ENCODE data around the gene ZNF292. TPM values are rescaled to one million over a fixed set of nuclear protein-coding genes. Genes with fewer than 3 reads are reported as not detected.

The ZNF292 gene
- total and polyA plus RNA-seq, 2 donors (not counting 3 experiments of a cell fraction or from before 2014, with no cell fraction given), result 3.5 to 24.9 TPM

DNA sequence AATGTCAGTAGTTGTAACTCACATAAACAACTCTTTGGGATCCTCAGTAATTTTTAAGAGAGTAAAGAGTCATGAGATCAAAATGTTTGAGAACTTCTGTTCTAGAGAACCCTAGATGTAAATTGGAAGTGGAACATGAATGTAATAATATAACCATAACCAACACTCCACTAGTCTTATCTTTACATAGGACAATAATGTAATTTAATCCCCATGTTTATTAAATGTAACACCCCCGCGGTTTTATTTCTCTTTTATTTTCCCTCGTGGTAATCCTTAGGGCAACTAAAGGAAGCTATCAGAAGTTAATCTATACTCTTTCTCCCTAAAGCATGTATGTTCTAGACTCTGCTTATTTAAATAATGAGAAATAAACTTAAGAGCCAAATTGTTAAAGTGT is 54.4 kb downstream of the ZNF292 start:
- Histone ChIP-seq H3K27ac (ENCODE audit: insufficient read depth, low read depth, low read length) (no peak overlapping the region), H3K4me1 (ENCODE audit: control insufficient read depth, extremely low read depth, insufficient read depth, low read length) (no peaks in the 10 kb centered on the region), H3K9me3 (replicated peaks; ENCODE audit: control insufficient read depth, insufficient read depth, low read length) (no peaks in the 10 kb centered on the region), H3K27me3 (ENCODE audit: control insufficient read depth in 2 of 2, insufficient read depth in 2 of 2, low read length in 2 of 2) (no peaks in the 10 kb centered on the region), H3K4me3 (replicated peaks in 1 of 3; ENCODE audit: insufficient read depth in 1 of 3, low read depth in 1 of 3, low read length in 3 of 3) (no peak overlapping the region), H3K9me1 (replicated peaks; ENCODE audit: control insufficient read depth, extremely low read depth, insufficient read depth, low read length) (no peaks in the 10 kb centered on the region), H3K36me3 (ENCODE audit: control insufficient read depth in 2 of 2, extremely low read depth in 1 of 2, insufficient read depth in 2 of 2, low read length in 2 of 2) (no peaks in the 10 kb centered on the region), H3K9ac (replicated peaks; ENCODE audit: extremely low read depth, insufficient read depth, low read length) (no peak overlapping the region), H3K79me2 (ENCODE audit: control insufficient read depth, insufficient read depth, low read length) (peaks cover 60% of the 10 kb centered on the region), H4K20me1 (replicated peaks; ENCODE audit: control insufficient read depth, extremely low read depth, insufficient read depth, low read length) (peaks cover 16% of the 10 kb centered on the region), H2AFZ (ENCODE audit: low read depth, low read length) (no peak overlapping the region), H3K4me2 (ENCODE audit: insufficient read depth, low read length) (no peak overlapping the region)
- FAIRE-seq (no peak), DNase-seq (ENCODE audit: low read depth, low spot score) (no peak)
- CTCF ChIA-PET, result no interaction called here
- dilution Hi-C loops (cut with MboI; ENCODE audit: extremely low pct_ligation_motif_present, low sequenced_read_pairs), result no loop called here
- POLR2A ChIA-PET, result no interaction called here
- TF ChIP-seq MYC (IDR thresholded peaks at IDR 0.05; ENCODE audit: low read depth, low read length), result no peak
- TF ChIP-seq EZH2 (IDR thresholded peaks at IDR 0.05; ENCODE audit: borderline replicate concordance, low read depth, low read length, severe bottlenecking), result no peak
- TF ChIP-seq GATA2 (IDR thresholded peaks at IDR 0.05; ENCODE audit: insufficient read depth, insufficient read length, low read depth, low read length), result no peak
- no peak for TF ChIP-seq FOS (IDR thresholded peaks at IDR 0.05; ENCODE audit: borderline replicate concordance, insufficient read depth, low read length)
- TF ChIP-seq POLR2AphosphoS5 (IDR thresholded peaks at IDR 0.05; ENCODE audit: insufficient read depth, low read depth, low read length), result no peak
- no TSS peak for BruUV-seq (replicated peaks)
- intact Hi-C loops (cut with micrococcal nuclease), result no loop called here

DNA sequence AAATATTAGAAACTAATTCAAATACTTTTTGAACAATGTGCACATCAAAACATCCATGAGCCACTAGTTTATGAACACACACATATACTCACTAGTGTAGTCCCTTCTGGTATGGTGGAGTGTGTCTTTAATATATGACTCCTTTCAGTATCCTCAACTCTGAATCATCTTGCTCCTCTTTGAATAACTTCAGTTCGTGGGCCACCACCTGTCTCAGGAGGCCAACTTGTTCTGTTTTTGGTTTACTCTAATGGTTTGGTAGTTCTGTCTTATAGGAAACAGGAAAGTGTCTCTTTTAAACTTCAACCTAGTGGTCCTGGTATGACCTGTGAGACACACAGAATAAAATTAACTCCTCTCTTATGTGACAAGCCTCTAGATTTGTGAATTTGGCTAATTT is 55.6 kb downstream of the ZNF292 start:
- Histone ChIP-seq H3K9ac (replicated peaks; ENCODE audit: extremely low read depth, insufficient read depth, low read length) (no peak overlapping the region), H3K9me1 (replicated peaks; ENCODE audit: control insufficient read depth, extremely low read depth, insufficient read depth, low read length) (no peaks in the 10 kb centered on the region), H3K4me2 (ENCODE audit: insufficient read depth, low read length) (no peak overlapping the region), H3K27ac (ENCODE audit: insufficient read depth, low read depth, low read length) (no peak overlapping the region), H3K79me2 (ENCODE audit: control insufficient read depth, insufficient read depth, low read length) (peaks cover 52% of the 10 kb centered on the region), H3K4me1 (ENCODE audit: control insufficient read depth, extremely low read depth, insufficient read depth, low read length) (no peaks in the 10 kb centered on the region), H3K36me3 (ENCODE audit: control insufficient read depth in 2 of 2, extremely low read depth in 1 of 2, insufficient read depth in 2 of 2, low read length in 2 of 2) (peaks cover 0 to 2% of the 10 kb centered on the region in 2 experiments), H4K20me1 (replicated peaks; ENCODE audit: control insufficient read depth, extremely low read depth, insufficient read depth, low read length) (peaks cover 16% of the 10 kb centered on the region), H3K9me3 (replicated peaks; ENCODE audit: control insufficient read depth, insufficient read depth, low read length) (no peaks in the 10 kb centered on the region), H3K27me3 (ENCODE audit: control insufficient read depth in 2 of 2, insufficient read depth in 2 of 2, low read length in 2 of 2) (no peaks in the 10 kb centered on the region), H2AFZ (ENCODE audit: low read depth, low read length) (no peak overlapping the region), H3K4me3 (replicated peaks in 1 of 3; ENCODE audit: insufficient read depth in 1 of 3, low read depth in 1 of 3, low read length in 3 of 3) (no peak overlapping the region)
- dilution Hi-C loops (cut with MboI; ENCODE audit: extremely low pct_ligation_motif_present, low sequenced_read_pairs), result no loop called here
- no peak for TF ChIP-seq GATA2 (IDR thresholded peaks at IDR 0.05; ENCODE audit: insufficient read depth, insufficient read length, low read depth, low read length)
- TF ChIP-seq, protein P1, sequence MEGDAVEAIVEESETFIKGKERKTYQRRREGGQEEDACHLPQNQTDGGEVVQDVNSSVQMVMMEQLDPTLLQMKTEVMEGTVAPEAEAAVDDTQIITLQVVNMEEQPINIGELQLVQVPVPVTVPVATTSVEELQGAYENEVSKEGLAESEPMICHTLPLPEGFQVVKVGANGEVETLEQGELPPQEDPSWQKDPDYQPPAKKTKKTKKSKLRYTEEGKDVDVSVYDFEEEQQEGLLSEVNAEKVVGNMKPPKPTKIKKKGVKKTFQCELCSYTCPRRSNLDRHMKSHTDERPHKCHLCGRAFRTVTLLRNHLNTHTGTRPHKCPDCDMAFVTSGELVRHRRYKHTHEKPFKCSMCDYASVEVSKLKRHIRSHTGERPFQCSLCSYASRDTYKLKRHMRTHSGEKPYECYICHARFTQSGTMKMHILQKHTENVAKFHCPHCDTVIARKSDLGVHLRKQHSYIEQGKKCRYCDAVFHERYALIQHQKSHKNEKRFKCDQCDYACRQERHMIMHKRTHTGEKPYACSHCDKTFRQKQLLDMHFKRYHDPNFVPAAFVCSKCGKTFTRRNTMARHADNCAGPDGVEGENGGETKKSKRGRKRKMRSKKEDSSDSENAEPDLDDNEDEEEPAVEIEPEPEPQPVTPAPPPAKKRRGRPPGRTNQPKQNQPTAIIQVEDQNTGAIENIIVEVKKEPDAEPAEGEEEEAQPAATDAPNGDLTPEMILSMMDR (IDR thresholded peaks at IDR 0.05; ENCODE audit: extremely low read depth in 1 of 2, insufficient read depth in 1 of 2, low read depth in 1 of 2, low read length in 2 of 2), result no peak
- no peak for TF ChIP-seq FOS (IDR thresholded peaks at IDR 0.05; ENCODE audit: borderline replicate concordance, insufficient read depth, low read length)
- no peak for TF ChIP-seq EZH2 (IDR thresholded peaks at IDR 0.05; ENCODE audit: borderline replicate concordance, low read depth, low read length, severe bottlenecking)
- no peak for TF ChIP-seq MYC (IDR thresholded peaks at IDR 0.05; ENCODE audit: low read depth, low read length)
- TF ChIP-seq POLR2AphosphoS5 (IDR thresholded peaks at IDR 0.05; ENCODE audit: insufficient read depth, low read depth, low read length), result no peak
- TF ChIP-seq, protein P2, sequence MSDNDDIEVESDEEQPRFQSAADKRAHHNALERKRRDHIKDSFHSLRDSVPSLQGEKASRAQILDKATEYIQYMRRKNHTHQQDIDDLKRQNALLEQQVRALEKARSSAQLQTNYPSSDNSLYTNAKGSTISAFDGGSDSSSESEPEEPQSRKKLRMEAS (IDR thresholded peaks at IDR 0.05; ENCODE audit: insufficient read depth, insufficient read length), result no peak
- FAIRE-seq, result no peak
- BruUV-seq (replicated peaks), result no TSS peak
- no peak for DNase-seq (ENCODE audit: low read depth, low spot score)
- intact Hi-C loops (cut with micrococcal nuclease), result no loop called here
- CTCF ChIA-PET, result no interaction called here
- POLR2A ChIA-PET, result no interaction called here
